ENCODE data around the gene MUC5AC. TPM values are rescaled to one million over a fixed set of nuclear protein-coding genes. Genes with fewer than 3 reads are reported as not detected.
"Not testable (repeated sequence)": the region's sequence is repeated elsewhere in the genome, so short reads cannot be mapped to it uniquely, and the experiment has no call there.

MUC5AC gene
- polyA plus RNA-seq, 3 donors = 0.01 TPM; not detected in 1

- DNase-seq = no peak
These were observed 48.2 kb downstream of the MUC5AC start for GRCh38 chr11:1205987-1206331.

GRCh38 chr11:1206391-1207271 lies 48.9 kb downstream of the MUC5AC start:
- no peak for DNase-seq

- no peak for DNase-seq
These were observed 49.8 kb downstream of the MUC5AC start for GRCh38 chr11:1207401-1208143.

GRCh38 chr11:1208144-1208393 lies 50.3 kb downstream of the MUC5AC start:
- no peak for DNase-seq

GRCh38 chr11:1208394-1209261 lies 50.9 kb downstream of the MUC5AC start:
- no peak for DNase-seq

- no peak for DNase-seq
These were observed 51.8 kb downstream of the MUC5AC start for GRCh38 chr11:1209371-1210057.

GRCh38 chr11:1211838-1212237 lies 54.1 kb downstream of the MUC5AC start:
- no peak for DNase-seq

- not testable (repeated sequence) for DNase-seq
These were observed 58.1 kb downstream of the MUC5AC start for GRCh38 chr11:1215826-1216225.

- DNase-seq = no peak
These were observed 59.4 kb downstream of the MUC5AC start for GRCh38 chr11:1217151-1217550.

- DNase-seq = no peak
These were observed 60.6 kb downstream of the MUC5AC start for GRCh38 chr11:1218256-1218787.

- DNase-seq = no peak
These were observed 61.2 kb downstream of the MUC5AC start for GRCh38 chr11:1218788-1219445.

GRCh38 chr11:1219446-1219833 lies 61.7 kb downstream of the MUC5AC start:
- no peak for DNase-seq

- no peak for DNase-seq
These were observed 62.4 kb downstream of the MUC5AC start for GRCh38 chr11:1219834-1220815.

- DNase-seq = no peak
These were observed 63.4 kb downstream of the MUC5AC start for GRCh38 chr11:1220941-1221721.

- no peak for DNase-seq
These were observed 64.1 kb downstream of the MUC5AC start for GRCh38 chr11:1221848-1222311.

- DNase-seq = no peak
These were observed 65.0 kb downstream of the MUC5AC start, which contains the start of gene MUC5B for GRCh38 chr11:1222491-1223345. Gene MUC5B (plus strand): TSS chr11:1223066. CDS start chr11:1223124, 58 bp downstream.

- no peak for DNase-seq
These were observed 65.8 kb downstream of the MUC5AC start for GRCh38 chr11:1223346-1224110.

All from renal pelvis (tissue), 4 donors.